NCI-H2227 treated with DMSO at 0.1 percent for 48 hours (cell line): ENCODE measurements around the gene EIF4E3.

Experiments
- DNase-seq: peaks from one replicate; lab custom pipeline; 2025; lab: John Stamatoyannopoulos, UW

EIF4E3 gene

DNA sequence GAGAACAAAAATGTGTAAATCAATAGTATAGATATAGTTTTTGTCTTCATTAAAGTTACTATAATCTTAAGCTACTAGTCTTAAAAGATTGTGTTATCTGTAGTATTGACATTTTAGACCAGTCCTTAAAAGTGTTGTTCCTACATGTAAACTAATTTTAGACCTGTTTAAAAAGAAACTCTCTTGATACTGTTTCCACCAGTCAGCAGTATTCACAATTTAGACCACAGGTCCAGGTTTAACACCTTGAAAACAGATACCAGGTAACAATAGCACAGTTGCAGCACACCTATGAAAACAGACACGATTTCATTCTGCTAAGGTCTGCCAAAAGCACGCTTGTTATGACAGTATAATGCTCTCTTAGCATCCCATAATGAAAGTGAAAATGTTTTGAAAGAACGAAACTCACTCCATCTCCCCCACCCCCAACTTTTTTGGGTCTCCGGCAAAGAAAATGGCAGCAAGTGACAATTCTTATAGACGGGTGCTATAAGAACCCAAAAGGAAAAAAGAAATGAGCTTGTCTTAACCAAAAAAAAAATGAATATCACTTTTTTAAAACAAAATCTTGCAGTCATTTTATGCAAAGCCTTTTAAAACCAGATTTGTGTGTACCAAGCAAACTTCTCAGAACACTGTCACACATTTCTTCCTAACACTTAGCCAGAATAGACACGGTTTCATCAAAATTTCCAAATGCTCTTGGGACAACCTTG is 1.6 kb downstream of the EIF4E3 start:
- DNase-seq, result no peak

DNA sequence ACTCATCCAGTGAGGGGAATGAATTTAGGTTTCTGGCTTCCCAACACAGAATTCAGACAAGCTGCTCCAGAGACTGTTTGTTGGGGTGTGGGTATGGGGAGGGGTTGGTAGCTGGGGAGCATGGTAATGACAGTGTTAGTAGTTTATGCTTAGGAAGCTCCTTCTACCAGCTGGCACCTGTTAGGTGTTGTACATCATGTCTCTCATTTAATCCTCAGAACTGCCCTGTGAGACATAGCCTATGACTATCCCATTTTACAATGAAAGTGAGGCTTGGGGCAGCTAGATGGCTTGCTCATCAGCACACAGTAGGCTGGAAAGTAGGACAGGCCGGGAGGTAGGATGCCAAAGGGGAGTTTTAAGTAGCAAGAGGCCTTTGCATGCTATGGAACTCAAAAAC is 2.5 kb downstream of the EIF4E3 start:
- DNase-seq, result no peak

DNA sequence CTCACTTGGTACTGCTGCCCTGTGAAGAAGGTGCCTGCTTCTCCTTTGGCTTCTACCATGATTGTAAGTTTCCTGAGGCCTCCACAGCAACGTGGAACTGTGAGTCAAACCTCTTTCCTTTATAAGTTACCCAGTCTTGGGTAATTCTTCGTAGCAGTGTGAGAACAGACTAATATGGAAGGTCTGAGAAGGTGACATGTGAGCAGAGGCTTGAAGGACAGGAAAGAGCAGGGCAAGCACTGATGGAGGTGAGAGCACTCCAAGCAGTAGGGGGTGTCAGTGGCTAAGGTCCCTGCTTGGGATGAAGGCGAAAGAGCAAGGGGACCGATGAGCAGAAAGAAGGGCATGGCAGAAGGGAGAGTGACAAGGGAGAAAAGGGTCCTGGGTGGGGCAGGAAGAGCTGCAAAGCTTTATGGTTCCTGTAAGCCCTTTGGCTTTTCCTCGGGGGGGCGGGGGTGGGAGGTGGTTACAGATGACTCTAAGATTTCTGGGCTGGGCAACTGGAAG is 3.5 kb downstream of the EIF4E3 start:
- no peak for DNase-seq

DNA sequence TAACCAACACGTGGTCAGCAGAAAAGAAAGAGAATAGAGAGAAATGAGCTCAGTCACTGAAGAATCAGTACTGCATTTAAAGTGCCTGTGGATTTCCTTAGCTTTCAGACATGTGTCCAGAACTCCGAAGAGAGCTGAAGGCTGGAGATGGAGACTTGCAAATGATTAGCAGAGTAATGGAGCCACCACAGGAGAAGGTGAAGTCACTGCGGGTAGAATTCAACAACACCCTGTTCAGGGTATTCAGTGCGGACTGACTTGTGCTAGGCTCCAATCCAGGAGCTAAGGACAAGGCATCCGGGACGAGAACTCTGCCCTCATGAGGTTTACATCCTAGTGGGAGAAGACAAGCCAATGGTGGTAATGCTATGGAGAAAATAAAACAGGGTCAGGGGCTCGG is 4.2 kb downstream of the EIF4E3 start:
- DNase-seq, result no peak

DNA sequence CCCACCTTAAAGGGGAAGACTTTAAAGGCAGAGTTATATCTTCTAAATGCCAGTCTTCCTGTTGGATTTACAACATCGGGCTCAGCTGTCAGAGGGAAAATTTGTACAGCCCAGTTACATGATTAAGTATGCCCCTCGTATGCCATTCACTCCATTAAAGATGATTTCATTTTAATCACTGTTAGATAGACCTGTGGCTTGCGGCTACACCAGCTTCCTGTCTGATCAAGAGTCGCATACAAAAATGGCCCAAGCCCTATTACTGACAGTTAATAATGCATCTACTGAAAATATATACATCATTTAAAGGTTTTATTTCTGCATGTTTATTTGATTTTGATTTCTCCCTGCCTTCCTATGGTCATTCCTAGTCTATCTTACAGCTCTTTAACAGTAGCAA is 7.1 kb downstream of the EIF4E3 start:
- DNase-seq, result no peak

DNA sequence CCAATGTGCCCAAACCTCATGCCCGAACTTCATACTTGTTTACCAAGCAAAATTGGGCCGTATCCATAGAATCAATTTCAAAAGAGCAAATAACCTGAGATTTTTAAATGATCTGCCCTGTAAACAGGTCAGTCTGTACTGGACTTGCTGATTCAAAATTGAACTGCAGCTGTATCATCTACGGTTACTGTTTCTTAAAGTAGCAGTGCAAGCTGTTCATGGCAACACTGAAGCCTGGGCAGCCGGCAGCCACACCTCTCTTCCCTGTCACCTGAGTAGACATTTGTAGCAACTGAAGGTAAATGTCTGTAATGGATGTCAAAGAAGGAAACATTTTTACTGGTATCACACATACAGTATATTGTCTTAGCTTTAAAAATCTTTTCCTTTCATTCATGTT is 10.6 kb downstream of the EIF4E3 start:
- no peak for DNase-seq

DNA sequence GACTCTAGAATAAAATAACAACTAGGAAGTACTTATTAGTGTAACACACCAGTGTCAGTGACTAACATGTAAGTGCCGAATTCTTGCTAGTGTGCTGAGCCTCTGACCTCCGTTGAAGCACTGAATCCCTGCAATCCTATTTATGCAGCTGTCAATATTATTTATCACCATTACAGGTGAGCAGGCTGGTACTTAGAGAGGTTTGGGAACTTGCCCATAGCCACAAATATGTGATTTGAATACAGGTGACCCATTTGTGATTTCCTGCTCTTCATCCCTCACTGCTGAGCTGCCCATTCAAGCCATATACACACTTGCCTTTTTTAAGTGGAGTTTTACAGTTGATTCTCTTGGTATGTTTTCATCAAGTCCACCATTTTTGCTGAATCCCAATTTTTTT is 12.2 kb downstream of the EIF4E3 start:
- DNase-seq, result no peak

DNA sequence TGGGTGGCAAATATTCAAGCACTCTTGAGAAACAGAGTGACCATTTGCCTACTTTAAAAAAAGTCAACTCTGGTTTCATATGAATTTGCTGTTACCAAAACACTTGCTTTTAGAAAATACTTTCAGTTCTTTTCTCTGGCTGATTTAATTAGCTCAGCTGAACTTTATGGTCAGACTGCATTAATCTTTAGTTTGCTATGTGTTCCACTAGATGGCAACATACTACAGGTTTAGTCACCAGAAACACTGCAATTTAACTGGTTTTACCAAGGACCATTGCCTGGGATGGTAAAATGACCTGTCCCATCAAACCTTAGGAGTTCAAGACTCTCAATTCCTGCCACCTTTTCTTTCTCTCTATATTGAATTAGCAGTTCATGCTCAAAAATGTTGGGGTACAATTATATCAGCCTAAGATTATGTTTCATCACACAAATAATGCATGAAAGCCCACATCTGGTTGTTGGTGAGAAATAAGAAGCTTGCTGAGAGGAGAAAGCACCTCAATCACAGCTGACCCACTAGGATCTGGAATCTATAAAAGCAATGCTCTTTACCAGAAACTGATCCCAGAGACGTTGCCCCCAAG is 14.2 kb downstream of the EIF4E3 start:
- no peak for DNase-seq

DNA sequence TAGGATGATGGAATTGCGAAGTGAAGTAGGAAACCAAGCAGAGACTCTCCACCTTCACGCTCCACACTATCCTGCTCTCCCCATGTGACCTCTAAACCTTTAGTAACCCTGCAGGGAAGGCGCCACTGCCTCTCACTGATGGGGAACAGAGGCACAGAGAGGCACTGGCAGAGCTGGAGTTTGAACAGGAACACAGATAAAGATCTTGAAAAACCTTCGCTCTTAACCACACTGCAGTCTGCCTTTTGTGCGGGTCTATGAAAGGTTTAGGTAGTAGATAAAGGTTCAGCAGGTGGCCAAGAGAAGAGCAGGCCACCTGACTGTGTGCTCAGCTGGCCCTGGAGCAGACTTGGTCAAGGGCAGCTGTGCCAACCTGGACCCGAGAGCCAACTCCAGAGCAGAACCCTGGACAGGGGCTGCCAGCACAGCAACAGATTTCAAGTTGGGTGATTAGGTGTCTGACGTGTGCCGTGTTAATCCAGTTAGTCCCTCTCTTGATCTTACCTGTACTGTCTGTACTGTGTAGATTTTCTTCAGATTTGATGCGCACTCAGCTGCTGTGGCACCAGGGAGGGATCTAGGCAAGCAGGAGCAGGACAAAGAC is 15.2 kb downstream of the EIF4E3 start:
- no peak for DNase-seq

DNA sequence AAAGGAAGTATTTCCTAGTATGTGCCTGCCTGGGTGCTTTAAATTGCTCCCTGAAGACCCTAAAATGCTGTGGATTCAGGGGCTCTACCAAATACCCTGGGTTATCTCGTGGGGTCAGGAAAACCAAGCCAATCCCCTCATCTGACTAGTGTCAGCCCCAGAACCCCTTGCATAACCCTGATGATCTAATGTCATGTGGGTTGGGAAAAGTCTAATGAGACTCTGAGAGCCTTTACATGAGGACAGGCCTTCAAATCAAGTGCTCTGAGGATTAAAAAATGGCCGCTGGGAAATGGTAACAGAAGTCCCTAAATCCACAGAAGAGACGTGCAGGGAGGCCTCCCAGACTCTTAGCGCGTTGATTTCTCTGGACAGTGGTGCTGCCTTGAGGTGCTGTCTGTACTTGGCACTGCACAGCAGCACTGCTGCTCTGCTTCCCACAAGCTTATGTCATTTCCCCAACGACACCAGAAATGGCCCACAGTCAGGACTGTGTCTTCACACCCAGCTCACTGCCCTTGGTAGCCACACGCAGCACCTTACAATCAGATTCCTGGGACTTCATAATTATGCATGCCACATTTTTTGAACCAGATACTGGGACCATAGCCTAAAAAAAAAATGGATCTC is 16.6 kb downstream of the EIF4E3 start:
- no peak for DNase-seq

DNA sequence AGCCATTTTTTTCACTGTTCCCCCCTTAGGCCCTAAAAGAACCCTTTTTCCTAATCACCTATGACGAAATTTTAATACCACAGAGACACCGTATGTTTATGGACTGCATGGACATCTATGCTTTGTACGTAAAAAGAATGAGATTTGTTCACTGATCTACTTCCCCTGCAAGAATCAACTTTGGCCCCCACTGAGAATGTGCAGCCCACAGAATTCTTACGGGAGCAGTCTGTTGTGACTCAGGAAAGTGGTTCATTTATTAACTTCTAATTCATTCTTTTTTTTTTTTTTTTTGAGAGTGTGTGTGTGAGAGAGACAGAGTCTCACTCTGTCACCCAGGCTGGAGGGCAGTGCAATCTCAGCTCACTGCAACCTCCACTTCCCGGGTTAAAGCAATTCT is 17.6 kb downstream of the EIF4E3 start:
- no peak for DNase-seq

DNA sequence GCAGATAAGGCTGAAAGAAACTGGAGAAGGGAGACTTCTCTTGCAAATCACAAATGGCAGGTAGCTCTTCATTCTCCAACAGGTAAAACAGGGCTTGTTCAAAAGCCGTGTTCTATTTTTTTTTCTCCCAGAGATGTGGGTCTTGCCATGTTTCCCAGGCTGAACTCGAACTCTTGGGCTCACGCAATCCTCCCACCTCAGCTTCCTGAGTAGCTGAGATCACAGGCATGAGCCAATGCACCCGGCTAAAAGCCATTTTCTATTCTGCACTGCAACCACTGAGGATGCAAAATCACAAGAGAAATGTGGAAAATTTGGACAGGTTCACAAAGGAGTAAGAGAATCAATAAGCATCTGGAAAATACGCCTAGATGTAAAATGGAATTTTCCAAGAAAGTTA is 19.5 kb downstream of the EIF4E3 start:
- DNase-seq, result no peak

DNA sequence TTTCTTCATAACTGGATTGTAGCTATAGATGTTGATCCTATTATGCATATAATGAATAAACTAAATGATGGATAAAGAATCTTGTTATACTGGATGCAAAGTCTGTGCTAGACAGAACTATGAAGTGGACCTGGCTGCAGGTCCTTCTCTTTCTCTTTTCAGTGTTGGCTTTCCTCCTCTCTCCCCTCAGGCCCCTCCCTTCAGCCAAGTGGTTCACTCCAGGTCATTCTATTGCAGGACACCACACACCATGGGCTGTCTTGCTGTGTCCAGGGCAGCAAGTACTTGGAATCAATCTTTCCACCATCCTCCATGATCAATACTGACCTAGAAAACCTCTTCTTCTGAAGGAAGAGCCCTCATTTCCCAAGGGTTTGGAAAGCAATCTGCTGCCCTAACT is 20.3 kb downstream of the EIF4E3 start:
- no peak for DNase-seq

DNA sequence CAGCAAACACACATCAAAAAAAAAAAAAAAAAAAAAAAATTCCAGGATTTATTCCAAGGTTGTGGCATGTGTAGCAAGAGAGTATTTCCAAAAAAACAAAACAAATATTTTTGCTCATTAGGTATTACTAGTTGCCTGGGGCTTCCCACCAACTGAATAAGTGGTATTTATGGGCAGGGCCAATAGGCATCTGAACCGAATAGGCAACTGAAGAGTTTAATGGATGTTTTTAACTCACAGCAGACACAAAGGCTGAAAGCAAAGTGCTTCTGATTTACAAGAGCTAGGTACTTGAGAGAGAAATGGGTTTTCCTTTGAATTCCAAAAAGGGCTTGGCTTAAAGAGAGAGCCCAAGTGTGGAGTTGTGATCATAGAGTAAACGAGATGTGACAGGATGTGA is 21.4 kb downstream of the EIF4E3 start:
- DNase-seq, result peak; percentile 21

DNA sequence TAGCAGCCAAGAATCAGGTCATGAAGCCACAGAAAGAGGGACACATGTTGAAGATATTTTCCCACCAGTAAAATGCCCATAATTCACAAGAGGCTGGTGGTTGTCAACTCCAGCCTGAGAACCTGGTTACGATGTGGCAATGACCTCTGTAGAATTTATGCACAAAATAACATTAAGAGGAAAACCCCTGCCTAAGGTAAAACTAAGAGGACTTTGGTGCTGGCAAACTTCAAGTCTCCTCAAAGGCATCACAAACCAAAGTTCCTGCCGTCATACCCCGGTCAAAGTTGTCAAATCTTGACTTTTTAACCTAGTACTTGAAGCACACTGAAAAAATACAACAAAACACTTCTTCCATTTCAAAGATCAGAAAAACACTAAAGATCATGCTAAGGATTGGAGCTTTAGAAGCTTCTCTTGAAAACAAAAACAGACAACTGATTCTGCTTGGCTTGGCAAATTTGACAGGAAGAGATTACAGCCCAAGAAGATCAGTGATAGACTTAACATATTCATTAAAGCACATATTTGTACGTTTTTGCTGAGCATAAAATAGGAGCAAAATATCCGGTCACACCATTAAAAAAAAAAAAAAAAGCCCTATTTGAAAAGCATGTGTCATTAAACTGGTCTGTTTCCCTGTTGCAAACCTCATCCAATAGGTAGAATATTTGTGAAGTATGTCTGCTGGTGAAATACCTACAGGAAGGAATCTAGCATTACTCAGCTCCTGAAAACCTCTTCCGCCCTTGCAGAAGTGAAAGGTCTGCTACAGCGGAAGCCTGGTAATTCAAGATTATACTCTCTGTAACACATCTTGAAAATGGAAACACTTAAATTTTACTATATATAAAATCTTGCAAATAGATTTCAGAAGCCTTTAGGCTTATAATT is 22.8 kb downstream of the EIF4E3 start:
- DNase-seq, result no peak

DNA sequence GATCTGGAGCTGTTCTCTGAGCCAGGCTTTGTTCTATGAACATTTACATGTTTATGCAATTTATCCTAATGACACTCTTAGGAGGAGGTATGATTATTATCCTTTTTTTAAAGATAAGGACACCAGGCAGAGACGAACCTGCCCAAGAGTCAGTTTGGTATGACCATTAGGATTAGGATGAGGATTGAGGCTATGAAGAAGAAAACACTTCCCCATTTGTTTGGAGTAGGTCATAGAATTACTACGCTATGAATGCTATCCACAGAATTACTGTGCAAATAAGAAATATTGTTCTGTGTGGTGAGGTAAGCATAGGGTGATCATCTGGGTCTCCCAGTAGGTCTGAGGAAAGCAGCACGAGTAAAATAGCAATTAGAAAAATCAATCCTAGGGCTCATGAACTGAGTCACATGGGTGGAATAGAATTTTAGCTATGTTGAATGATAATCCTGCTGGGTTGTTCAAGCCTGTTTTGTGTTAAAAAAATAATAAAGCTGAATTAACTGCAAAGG is 23.9 kb downstream of the EIF4E3 start:
- DNase-seq, result no peak

DNA sequence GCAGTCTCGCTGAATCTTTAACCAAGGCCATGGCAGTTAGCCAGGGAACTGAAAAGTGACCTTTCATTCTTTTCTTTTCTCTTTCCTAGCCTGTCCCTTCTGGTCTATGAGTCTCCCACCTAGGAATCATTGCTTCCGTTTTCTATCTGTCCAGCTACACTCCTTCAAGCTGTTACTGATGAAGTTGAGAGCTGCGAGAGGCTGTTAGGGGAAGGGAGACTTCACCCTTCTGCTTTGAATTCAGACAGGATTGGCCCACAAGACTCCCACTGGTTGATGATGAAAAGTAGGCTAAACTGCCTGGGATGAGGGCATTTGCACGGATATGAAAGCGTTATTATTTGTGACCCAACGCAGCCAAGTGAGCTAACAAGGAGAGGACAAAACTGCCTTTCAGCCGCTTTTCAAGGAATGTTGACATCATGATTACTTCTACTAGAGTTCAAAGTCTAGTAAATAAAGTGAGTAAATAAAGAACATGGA is 30.2 kb downstream of the EIF4E3 start:
- no peak for DNase-seq

DNA sequence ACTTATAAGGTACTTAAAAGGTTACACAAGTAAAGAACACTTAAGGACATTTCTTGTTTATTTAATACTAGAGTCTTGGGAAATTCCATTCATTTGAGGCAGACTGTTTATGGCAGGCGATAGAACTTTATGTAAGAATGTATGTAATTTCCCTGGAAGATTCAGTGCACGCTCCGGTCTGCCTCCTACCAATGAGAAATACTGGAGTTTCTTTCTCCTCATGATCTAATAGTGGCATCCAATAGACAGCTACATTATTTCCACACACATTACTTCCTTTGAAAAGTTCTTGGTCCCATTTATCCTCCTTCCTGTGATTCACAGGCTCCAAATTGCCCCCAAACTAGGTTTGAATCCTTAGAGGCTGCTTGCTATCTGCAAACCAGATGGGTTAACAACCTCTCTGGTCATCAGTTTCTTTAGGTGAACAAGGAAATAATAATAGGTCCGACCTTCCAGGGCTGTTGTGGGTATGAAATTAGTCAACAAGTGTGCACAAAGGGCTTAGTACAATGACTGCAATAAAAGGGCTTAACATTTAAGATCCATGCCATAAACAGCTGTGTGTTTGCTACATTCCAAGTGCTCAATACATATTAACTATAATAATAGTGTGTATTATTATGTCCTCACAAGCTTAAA is 30.7 kb downstream of the EIF4E3 start:
- DNase-seq, result no peak

DNA sequence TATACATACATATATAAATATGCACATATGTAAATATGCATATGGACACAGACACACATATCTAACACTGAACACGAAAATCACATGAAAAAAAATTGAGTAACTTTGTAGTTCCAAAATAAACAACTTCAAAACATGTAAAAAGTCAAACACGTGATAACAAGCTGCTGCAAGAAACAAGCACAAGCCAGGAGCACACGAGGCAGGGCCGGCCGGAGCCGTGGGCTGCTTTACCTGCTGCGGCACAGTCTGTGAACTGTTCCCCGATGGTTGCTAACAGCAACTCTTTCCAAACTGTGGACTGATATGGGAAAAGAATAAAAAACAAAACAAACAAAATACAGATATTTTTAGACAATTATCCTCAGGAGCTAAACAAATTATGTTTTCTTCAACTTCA is 31.6 kb downstream of the EIF4E3 start:
- DNase-seq, result no peak

DNA sequence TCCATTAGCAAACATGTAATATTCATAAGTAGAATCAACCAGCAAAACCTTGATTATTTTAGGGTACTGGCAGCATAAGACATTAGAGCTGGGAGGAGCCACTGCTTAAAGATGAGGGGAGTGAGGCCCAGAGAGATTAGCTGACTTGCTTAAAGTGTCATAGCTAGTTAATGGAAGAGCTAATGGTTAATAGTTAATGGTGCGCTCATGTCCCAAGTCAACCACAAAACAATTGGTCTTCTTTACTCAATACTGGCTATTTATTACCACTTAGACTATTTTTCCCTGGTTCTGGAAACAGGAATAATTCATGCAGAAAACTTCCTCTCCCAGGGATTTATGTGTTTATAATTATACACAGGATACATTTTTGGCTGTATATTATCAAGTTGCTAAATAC is 33.1 kb downstream of the EIF4E3 start:
- DNase-seq, result no peak

DNA sequence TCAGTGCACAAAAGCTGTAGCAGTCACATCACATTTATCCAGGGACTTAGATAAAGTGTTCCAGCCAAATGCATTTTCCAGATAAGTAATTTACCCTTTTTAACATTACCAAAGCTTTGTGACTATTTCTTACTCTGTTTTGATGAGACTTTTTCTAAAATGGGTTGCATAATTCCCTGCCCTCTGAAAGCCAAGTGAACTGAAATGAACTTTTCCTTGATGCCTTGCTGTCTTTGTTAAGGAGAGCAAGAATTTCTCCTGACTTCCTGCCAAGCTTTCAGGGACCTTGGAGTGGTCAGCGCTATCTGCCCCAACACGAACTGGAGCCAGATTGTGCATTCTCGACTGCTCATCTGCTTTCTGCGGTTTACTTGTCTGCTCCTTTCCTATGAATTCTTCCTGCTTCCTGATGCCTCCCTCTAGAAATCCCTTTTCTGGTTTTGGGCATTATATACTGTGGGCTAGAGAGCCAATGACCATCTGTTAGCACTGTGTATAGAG is 34.8 kb downstream of the EIF4E3 start:
- DNase-seq, result no peak
